GM18951 (cell line): ENCODE results near the gene OSTF1.

Experiments
- POLR2A ChIP-seq: IDR thresholded peaks from 4 replicates; pipeline ENCODE4 v1.6.1; 2011; ENCODE audit warnings: mild to moderate bottlenecking; ENCODE audit not compliant: insufficient read length, insufficient read depth; ENCODE audit errors: extremely low read depth
- in situ Hi-C: fragments of 300-500 bp; cut with MboI; formaldehyde crosslinking; loops from one replicate; pipeline ENCODE4 v1.12.0; 2022; ENCODE audit warnings: low sequenced_read_pairs, mixed read lengths, inconsistent platforms; ENCODE audit not compliant: unreplicated experiment

Gene OSTF1

DNA sequence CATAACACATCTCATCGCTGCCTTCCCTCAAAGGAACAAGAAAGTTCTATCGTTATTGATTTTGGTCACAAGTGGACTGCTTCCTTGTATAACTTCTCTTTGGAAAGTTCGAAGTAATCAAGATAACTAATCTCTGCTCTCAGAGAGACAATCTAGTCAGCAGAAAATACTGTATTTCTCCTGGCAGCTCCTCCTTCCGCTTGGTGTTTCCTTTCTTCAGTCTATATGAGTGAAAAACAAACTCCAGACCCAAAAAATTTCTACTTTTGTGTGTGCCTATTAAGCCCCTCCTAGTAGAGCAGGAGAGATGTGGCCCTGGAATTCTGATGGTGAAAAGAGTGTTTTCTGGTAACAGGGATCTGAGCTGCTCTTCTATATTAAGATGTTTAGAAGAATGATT lies 24.5 kb downstream of the OSTF1 start:
- TF ChIP-seq POLR2A: no peak
- in situ Hi-C loops: no loop called here

DNA sequence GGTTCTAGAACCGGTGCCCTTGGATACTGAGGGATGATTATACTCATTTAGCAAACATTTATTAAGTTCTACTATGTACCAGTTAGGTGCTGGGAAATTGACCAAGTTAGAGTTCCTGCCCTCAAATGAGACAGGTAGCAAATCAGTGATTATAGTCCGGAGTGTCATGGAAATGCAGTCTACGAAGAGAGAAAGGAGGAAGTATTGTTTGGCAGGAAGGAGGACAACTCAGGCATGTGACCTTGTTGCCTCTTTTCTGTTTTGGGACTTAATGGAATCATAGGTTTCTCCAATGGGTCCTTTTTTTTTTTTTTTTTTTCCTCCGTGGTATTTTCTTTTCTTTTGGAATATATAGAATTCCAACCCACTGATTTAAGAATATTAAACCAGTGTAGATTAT lies 28.0 kb downstream of the OSTF1 start:
- TF ChIP-seq POLR2A: no peak
- in situ Hi-C loops: no loop called here

DNA sequence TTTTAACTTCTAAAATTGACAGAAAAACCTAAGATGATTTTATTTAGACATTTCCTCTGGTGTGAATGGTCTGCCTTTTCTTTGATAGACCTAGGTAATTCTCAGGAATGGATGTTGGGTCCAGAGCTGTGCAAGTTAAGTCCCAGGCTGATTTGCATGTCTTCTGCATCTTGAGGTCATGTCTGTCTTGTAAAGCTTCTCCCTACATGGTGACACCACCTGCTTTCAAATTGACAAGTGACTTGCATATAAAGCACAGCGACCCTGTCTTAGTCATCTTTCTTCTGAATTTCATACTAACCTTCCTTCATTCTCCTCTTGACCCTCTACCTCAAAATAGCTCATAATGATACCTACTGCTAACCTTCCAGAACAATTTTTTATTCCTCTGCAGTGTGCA lies 29.2 kb downstream of the OSTF1 start:
- in situ Hi-C loops: no loop called here
- TF ChIP-seq POLR2A: no peak

DNA sequence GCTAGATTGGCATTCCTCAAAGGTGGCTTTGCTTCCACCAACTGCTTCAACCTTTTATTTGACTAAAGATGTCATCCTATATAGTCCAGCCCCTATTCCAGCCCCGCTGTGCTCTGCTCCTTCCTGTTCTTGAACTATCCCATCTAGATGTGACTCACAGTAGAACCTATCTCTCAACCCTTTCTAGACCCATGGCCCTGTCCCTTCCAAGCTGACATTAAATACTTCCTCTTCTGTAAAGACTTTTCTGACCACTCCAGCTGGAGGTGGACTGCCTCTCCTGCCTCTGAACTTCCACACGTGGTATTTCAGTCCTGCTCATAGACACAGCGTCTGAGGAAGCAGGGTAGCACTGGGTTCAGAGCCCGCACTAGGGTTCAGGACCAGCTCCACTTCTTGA lies 32.4 kb downstream of the OSTF1 start:
- no peak for TF ChIP-seq POLR2A
- in situ Hi-C loops: no loop called here

DNA sequence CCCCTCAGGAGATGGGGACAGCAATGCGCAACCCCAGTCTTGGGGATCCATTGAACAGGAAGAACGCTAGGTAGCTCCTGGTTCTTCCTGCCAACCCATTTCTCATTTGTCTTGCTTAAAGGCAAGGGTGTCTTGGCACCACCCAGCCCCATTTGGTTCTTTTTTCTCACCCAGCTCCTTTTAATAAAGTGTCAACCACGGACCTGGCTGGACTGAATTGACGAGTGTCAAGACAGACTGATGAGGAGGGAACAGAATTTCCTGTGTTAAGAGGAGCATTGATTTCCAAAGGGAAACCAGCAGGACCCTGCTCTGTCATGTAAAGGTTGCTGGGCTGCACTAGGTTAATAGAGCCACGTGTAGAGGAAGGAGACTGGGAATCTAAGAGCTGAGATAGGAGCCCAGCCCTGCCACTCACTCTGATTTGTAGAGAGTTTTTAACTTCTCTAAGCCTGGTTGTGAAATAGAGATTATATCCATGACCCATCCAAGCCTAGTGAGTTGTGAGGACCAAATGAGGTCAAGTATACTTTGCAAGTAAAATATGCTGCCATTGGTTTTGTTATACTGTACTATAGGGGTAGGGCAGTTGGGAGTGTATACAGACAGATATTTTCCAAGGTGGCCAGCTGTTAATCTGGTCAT lies 33.7 kb downstream of the OSTF1 start:
- in situ Hi-C loops: no loop called here
- no peak for TF ChIP-seq POLR2A

DNA sequence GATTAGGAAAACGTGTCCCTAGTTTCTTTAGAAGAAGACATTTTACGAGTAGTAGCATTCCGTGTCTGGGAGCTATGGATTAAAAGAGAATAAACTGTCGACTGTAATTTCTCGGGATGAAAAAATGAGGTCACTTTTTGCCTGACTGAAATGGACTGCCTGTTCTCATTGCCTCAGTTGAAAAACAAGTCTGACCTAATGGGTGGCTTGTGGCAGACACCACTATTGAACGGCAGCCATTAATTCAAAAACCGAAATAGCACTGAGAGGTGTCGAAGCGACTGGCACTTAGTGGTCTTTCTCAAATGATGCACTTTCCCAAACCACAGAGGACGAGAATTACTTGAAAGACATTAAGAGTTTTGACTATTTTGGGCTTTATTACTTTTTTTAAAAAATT lies 35.4 kb downstream of the OSTF1 start:
- TF ChIP-seq POLR2A: no peak

DNA sequence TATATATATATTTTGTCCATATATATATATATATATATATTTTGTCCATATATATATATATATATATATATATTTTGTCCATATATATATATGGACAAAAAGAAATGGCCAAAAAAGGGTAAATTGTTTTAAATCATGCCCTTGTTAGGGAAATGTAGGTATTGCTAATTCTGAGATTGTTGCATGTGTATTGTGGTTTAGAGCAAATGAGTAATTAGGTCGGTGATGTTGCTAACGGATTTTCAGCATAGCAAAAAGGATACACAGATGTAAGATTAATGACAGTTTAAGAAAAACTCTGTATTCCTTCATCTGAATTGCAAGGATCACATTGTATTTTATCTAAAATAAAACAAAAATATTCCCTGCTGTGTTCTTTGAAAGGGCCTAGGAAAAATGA lies 40.2 kb downstream of the OSTF1 start:
- in situ Hi-C loops: no loop called here
- no peak for TF ChIP-seq POLR2A

More for the DNA sequence above, 35.4 kb downstream of the OSTF1 start:
- in situ Hi-C loops: no loop called here

GRCh38 chr9:75130172-75130571 lies 41.9 kb downstream of the OSTF1 start:
- TF ChIP-seq POLR2A: no peak
- in situ Hi-C loops: no loop called here

DNA sequence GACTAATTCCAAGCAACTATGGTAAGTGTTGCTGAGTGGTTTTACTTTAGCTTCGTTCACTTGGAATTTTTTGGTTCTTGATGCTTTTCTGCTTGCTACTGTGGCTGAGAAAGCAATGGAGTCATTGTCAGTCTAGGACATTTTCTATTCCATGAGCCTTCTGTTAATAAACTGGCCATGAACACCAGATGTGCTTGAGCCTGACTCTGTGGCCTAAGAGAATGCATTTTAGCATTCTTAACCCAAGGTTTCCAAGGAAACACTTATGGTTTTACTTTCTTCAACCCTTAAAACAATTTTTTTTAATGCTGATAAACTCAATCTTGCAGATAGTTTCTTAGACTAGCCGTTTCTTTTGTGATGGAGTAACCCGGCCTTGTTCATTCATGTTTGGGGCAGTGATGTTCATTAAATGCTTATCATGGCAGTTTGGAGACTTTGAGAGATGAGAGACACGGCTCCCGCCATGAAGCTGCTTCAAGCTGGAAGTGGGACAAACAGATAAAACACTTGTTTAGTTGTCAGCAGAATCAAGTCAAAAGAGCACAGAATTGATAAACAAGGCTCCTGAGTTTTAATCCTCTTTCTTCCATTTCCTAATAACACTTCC lies 42.4 kb downstream of the OSTF1 start:
- in situ Hi-C loops: no loop called here
- TF ChIP-seq POLR2A: no peak

GRCh38 chr9:75131700-75132099 lies 43.4 kb downstream of the OSTF1 start:
- in situ Hi-C loops: no loop called here

GRCh38 chr9:75132244-75132643 lies 43.9 kb downstream of the OSTF1 start:
- in situ Hi-C loops: no loop called here
- TF ChIP-seq POLR2A: no peak

More at GRCh38 chr9:75131700-75132099, 43.4 kb downstream of the OSTF1 start:
- TF ChIP-seq POLR2A: no peak

GRCh38 chr9:75133396-75133795 lies 45.1 kb downstream of the OSTF1 start:
- no peak for TF ChIP-seq POLR2A
- in situ Hi-C loops: no loop called here

DNA sequence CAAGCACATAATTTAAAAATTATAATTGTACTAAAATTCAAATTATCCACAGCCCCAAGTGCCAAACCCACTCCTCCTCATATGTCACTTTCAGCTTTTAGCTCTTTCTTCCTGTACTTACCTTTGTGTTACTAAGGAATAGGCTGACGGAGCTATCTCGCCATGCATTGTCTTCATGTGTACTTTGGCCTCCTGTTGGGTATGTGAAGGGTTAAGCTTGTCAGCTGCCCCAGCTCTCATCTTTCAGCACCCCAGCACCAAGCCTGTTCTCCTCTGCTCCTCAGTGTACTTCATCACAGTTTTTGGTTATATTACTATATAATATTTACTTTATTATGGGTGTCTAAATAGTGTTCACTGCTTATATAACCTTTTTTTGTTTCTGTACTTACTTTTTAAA lies 46.2 kb downstream of the OSTF1 start:
- no peak for TF ChIP-seq POLR2A
- in situ Hi-C loops: no loop called here

DNA sequence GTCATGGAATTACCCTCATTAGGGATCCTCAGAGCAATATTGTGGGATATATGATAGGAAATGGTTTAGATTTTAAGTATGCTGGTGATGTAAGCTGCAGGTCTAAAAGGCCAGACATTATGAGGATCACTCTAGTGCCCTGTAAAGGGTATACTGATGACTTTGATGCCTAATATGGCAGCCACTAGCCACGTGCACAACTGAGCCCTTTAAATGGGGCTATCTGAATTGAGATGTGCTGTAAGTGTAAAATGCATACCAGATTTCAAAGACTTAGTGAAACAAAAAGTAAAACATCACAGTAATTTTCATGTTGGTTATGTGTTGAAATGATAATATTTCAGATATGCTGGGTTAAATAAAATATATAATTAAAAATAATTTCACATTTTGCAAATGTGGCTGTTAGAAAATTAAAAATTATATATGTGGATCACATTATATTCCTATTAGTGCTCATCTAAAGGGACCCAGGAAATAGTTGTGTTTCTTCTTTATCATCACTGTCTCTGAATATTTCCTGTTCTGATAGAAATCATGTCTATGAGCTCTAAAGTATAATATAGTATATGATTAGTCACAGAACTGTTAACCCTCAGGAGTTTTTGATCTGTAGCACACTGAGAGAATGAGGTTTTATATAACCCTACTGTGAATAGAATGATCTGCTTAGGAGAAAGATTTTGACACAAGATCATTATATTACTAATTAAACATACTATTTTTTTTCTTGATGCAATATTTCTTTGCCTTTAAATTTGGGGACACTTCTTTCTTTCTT lies 50.1 kb downstream of the OSTF1 start:
- in situ Hi-C loops: no loop called here
- no peak for TF ChIP-seq POLR2A
